Effector memory CD8-positive, alpha-beta T cell (primary cell): ENCODE data around the gene INHBA.

Experiments used
- ATAC-seq: fragments of 150-1000 bp; cut with Tn5 transposase; replicated peaks from 2 replicates; pipeline ENCODE4 v1.10.0; 2021; ENCODE audit warnings: mild to moderate bottlenecking, moderate library complexity
- DNase-seq, 3 experiments: peaks; one replicate each; pipeline ENCODE4 v3.0.0; 2021
- H3K27ac Mint-ChIP-seq, 2 donors: one replicate each; pipeline ENCODE4 v1.8.0; 2022; ENCODE audit warnings: mild to moderate bottlenecking in 2 of 2, mixed read lengths in 2 of 2, moderate library complexity in 2 of 2
- H3K27me3 Mint-ChIP-seq, 2 donors: one replicate each; pipeline ENCODE4 v1.8.0; 2022; ENCODE audit warnings: mixed read lengths in 2 of 2
- H3K36me3 Mint-ChIP-seq: one replicate; pipeline ENCODE4 v1.8.0; 2022; ENCODE audit warnings: mild to moderate bottlenecking, moderate library complexity, mixed read lengths; ENCODE audit not compliant: insufficient read depth
- H3K4me1 Mint-ChIP-seq, 2 donors: one replicate each; pipeline ENCODE4 v1.8.0; 2022; ENCODE audit warnings: low read depth in 2 of 2, mixed read lengths in 2 of 2
- H3K4me3 Mint-ChIP-seq, 2 donors: one replicate each; pipeline ENCODE4 v1.8.0; 2022; ENCODE audit warnings: mild to moderate bottlenecking in 2 of 2, mixed read lengths in 2 of 2, moderate library complexity in 2 of 2
- H3K9me3 Mint-ChIP-seq, 2 donors: one replicate each; pipeline ENCODE4 v1.8.0; 2022; ENCODE audit warnings: mixed read lengths in 2 of 2

INHBA gene

GRCh38 chr7:41731493-41732435 is 28.9 kb upstream of the INHBA start:
- ATAC-seq (no peak), DNase-seq (no peak)
- Mint-ChIP-seq H3K36me3 (no peaks in the 10 kb centered on the region), H3K9me3 (peaks cover 0 to 3% of the 10 kb centered on the region in 2 donors), H3K4me1 (peaks cover 2 to 3% of the 10 kb centered on the region in 2 donors), H3K27ac (no peak overlapping the region), H3K4me3 (no peak overlapping the region), H3K27me3 (peaks cover 9 to 11% of the 10 kb centered on the region in 2 donors)

GRCh38 chr7:41730668-41731067 is 27.8 kb upstream of the INHBA start:
- ATAC-seq: no peak
- no peaks in the 10 kb centered on the region for H3K36me3 Mint-ChIP-seq
- peaks cover 2 to 3% of the 10 kb centered on the region in 2 donors for H3K4me1 Mint-ChIP-seq
- no peak overlapping the region for H3K27ac Mint-ChIP-seq
- DNase-seq: no peak
- no peak overlapping the region for H3K4me3 Mint-ChIP-seq
- H3K27me3 Mint-ChIP-seq: peaks cover 0 to 2% of the 10 kb centered on the region in 2 donors
- H3K9me3 Mint-ChIP-seq: peaks cover 0 to 3% of the 10 kb centered on the region in 2 donors

- Mint-ChIP-seq H3K27ac (no peak overlapping the region), H3K9me3 (peaks cover 0 to 3% of the 10 kb centered on the region in 2 donors), H3K36me3 (no peaks in the 10 kb centered on the region), H3K4me3 (no peak overlapping the region), H3K27me3 (peaks cover 0 to under 1% of the 10 kb centered on the region in 2 donors), H3K4me1 (peaks cover 2 to 3% of the 10 kb centered on the region in 2 donors)
- no peak for DNase-seq
- no peak for ATAC-seq
Measured at GRCh38 chr7:41730161-41730560, 27.3 kb upstream of the INHBA start.

GRCh38 chr7:41729059-41729458 is 26.2 kb upstream of the INHBA start:
- DNase-seq: no peak

GRCh38 chr7:41725013-41725412 is 22.1 kb upstream of the INHBA start:
- Mint-ChIP-seq H3K36me3 (no peaks in the 10 kb centered on the region), H3K27ac (no peak overlapping the region), H3K4me1 (no peaks in the 10 kb centered on the region), H3K27me3 (peaks cover 0 to 24% of the 10 kb centered on the region in 2 donors), H3K9me3 (peaks cover 0 to 4% of the 10 kb centered on the region in 2 donors), H3K4me3 (no peak overlapping the region)
- DNase-seq (no peak), ATAC-seq (no peak)

More at GRCh38 chr7:41729059-41729458, 26.2 kb upstream of the INHBA start:
- no peak for ATAC-seq
- Mint-ChIP-seq H3K9me3 (peaks cover 0 to 4% of the 10 kb centered on the region in 2 donors), H3K27me3 (peaks cover 0 to 11% of the 10 kb centered on the region in 2 donors), H3K4me1 (peaks cover 2 to 3% of the 10 kb centered on the region in 2 donors), H3K4me3 (no peak overlapping the region), H3K27ac (no peak overlapping the region), H3K36me3 (no peaks in the 10 kb centered on the region)

GRCh38 chr7:41720886-41721285 is 18.0 kb upstream of the INHBA start:
- ATAC-seq (no peak), DNase-seq (no peak)
- peaks cover 0 to 24% of the 10 kb centered on the region in 2 donors for H3K27me3 Mint-ChIP-seq
- peaks cover 0 to 4% of the 10 kb centered on the region in 2 donors for H3K9me3 Mint-ChIP-seq
- no peak overlapping the region for H3K4me3 Mint-ChIP-seq
- H3K27ac Mint-ChIP-seq: no peak overlapping the region
- no peaks in the 10 kb centered on the region for H3K36me3 Mint-ChIP-seq
- no peaks in the 10 kb centered on the region for H3K4me1 Mint-ChIP-seq

- no peak for ATAC-seq
- Mint-ChIP-seq H3K4me3 (no peak overlapping the region), H3K9me3 (peaks cover 0 to 4% of the 10 kb centered on the region in 2 donors), H3K4me1 (no peaks in the 10 kb centered on the region), H3K27me3 (peaks cover 0 to 22% of the 10 kb centered on the region in 2 donors), H3K36me3 (no peaks in the 10 kb centered on the region), H3K27ac (no peak overlapping the region)
- DNase-seq: no peak
Measured at GRCh38 chr7:41720046-41720445, 17.2 kb upstream of the INHBA start.

GRCh38 chr7:41716691-41717090 is 13.8 kb upstream of the INHBA start:
- Mint-ChIP-seq H3K27me3 (no peaks in the 10 kb centered on the region), H3K27ac (no peak overlapping the region), H3K4me1 (no peaks in the 10 kb centered on the region), H3K4me3 (no peak overlapping the region), H3K36me3 (no peaks in the 10 kb centered on the region), H3K9me3 (no peaks in the 10 kb centered on the region)
- no peak for ATAC-seq
- no peak for DNase-seq

- Mint-ChIP-seq H3K4me3 (no peak overlapping the region), H3K27ac (no peak overlapping the region), H3K27me3 (no peaks in the 10 kb centered on the region), H3K9me3 (no peaks in the 10 kb centered on the region), H3K36me3 (no peaks in the 10 kb centered on the region), H3K4me1 (no peaks in the 10 kb centered on the region)
- no peak for DNase-seq
- no peak for ATAC-seq
Measured at GRCh38 chr7:41715000-41715399, 12.1 kb upstream of the INHBA start.

- H3K4me3 Mint-ChIP-seq: no peak overlapping the region
- H3K27ac Mint-ChIP-seq: no peak overlapping the region
- DNase-seq: no peak
- H3K9me3 Mint-ChIP-seq: no peaks in the 10 kb centered on the region
- H3K4me1 Mint-ChIP-seq: no peaks in the 10 kb centered on the region
- H3K27me3 Mint-ChIP-seq: peaks cover 4 to 9% of the 10 kb centered on the region in 2 donors
- no peaks in the 10 kb centered on the region for H3K36me3 Mint-ChIP-seq
- no peak for ATAC-seq
Measured at GRCh38 chr7:41711283-41712064, 8.6 kb upstream of the INHBA start.

- no peak for ATAC-seq
- no peak overlapping the region for H3K27ac Mint-ChIP-seq
- no peak for DNase-seq
- peaks cover 4 to 15% of the 10 kb centered on the region in 2 donors for H3K27me3 Mint-ChIP-seq
- no peaks in the 10 kb centered on the region for H3K9me3 Mint-ChIP-seq
- H3K4me1 Mint-ChIP-seq: peaks cover 2 to 3% of the 10 kb centered on the region in 2 donors
- no peaks in the 10 kb centered on the region for H3K36me3 Mint-ChIP-seq
- no peak overlapping the region for H3K4me3 Mint-ChIP-seq
Measured at GRCh38 chr7:41710838-41711237, 7.9 kb upstream of the INHBA start.

GRCh38 chr7:41709621-41710020 is 6.7 kb upstream of the INHBA start:
- Mint-ChIP-seq H3K27me3 (peaks cover 4 to 15% of the 10 kb centered on the region in 2 donors), H3K4me1 (peaks cover 9 to 11% of the 10 kb centered on the region in 2 donors), H3K9me3 (no peaks in the 10 kb centered on the region), H3K27ac (peak overlapping the region in 1 of 2 donors; percentile 41), H3K36me3 (no peaks in the 10 kb centered on the region), H3K4me3 (no peak overlapping the region)
- ATAC-seq (no peak), DNase-seq (no peak)

- peaks cover 10 to 15% of the 10 kb centered on the region in 2 donors for H3K27me3 Mint-ChIP-seq
- DNase-seq: no peak
Measured at GRCh38 chr7:41708581-41709358, 5.9 kb upstream of the INHBA start.

More at GRCh38 chr7:41708581-41709358, 5.9 kb upstream of the INHBA start:
- Mint-ChIP-seq H3K4me3 (no peak overlapping the region), H3K9me3 (no peaks in the 10 kb centered on the region), H3K36me3 (no peaks in the 10 kb centered on the region), H3K27ac (no peak overlapping the region), H3K4me1 (peaks cover 11 to 14% of the 10 kb centered on the region in 2 donors)
- no peak for ATAC-seq
